Measurements from ENCODE around the gene B4GALT5.

B4GALT5 gene

GRCh38 chr20:49695830-49696229, 17.8 kb downstream of the B4GALT5 start:
- Histone ChIP-seq H3K4me2 (ENCODE audit: low read length) (no peak overlapping the region), H3K9me3 (ENCODE audit: control insufficient read depth, low read length) (no peaks in the 10 kb centered on the region), H3K36me3 (ENCODE audit: control insufficient read depth, insufficient read depth, low read length) (no peaks in the 10 kb centered on the region), H3K27me3 (ENCODE audit: control insufficient read depth, insufficient read depth, low read length) (no peaks in the 10 kb centered on the region), H3K27ac (no peak overlapping the region), H3K79me2 (peaks cover 59% of the 10 kb centered on the region), H3K9ac (no peak overlapping the region), H2AFZ (no peak overlapping the region), H3K4me3 (ENCODE audit: low read depth, low read length) (no peak overlapping the region), H3K4me1 (peaks cover 6% of the 10 kb centered on the region)
- TF ChIP-seq, protein P1, sequence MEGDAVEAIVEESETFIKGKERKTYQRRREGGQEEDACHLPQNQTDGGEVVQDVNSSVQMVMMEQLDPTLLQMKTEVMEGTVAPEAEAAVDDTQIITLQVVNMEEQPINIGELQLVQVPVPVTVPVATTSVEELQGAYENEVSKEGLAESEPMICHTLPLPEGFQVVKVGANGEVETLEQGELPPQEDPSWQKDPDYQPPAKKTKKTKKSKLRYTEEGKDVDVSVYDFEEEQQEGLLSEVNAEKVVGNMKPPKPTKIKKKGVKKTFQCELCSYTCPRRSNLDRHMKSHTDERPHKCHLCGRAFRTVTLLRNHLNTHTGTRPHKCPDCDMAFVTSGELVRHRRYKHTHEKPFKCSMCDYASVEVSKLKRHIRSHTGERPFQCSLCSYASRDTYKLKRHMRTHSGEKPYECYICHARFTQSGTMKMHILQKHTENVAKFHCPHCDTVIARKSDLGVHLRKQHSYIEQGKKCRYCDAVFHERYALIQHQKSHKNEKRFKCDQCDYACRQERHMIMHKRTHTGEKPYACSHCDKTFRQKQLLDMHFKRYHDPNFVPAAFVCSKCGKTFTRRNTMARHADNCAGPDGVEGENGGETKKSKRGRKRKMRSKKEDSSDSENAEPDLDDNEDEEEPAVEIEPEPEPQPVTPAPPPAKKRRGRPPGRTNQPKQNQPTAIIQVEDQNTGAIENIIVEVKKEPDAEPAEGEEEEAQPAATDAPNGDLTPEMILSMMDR (IDR thresholded peaks at IDR 0.05), result no peak

DNA sequence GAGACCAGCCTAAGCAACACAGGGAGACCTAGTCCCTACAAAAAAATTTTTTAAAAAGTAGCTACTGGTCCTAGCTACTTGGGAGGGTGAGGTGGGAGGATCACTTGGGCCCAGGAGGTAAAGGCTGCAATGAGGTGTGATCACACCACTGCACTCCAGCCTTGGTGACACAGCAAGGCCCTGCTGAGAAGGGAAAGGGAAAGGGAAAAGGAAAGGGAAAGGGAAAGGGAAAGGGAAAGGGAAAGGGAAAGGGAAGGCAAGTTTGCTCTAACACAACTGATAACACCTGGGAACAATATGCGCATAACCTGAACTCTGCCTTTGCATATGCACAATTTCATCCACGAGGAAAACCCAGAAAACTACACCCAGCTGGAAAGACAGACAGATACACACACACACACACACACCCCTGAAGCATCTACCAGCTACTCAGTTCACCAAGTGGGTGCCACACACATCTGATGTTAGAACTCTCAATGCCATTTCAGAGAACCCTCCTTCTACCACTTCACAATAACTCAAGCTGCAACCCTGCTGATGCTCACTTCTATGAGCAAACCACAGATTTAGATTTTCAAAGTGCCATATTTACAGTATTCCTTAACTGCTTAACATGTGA, 19.1 kb downstream of the B4GALT5 start:
- H3K4me1 ChIP-seq, result peaks cover 6% of the 10 kb centered on the region
- no peak overlapping the region for H3K4me2 ChIP-seq (ENCODE audit: low read length)
- H3K4me3 ChIP-seq (ENCODE audit: low read depth, low read length), result no peak overlapping the region
- no peaks in the 10 kb centered on the region for H3K36me3 ChIP-seq (ENCODE audit: control insufficient read depth, insufficient read depth, low read length)
- TF ChIP-seq, protein P1 (IDR thresholded peaks at IDR 0.05), result no peak
- H3K79me2 ChIP-seq, result peaks cover 61% of the 10 kb centered on the region
- H3K27me3 ChIP-seq (ENCODE audit: control insufficient read depth, insufficient read depth, low read length), result no peaks in the 10 kb centered on the region
- no peaks in the 10 kb centered on the region for H3K9me3 ChIP-seq (ENCODE audit: control insufficient read depth, low read length)
- H3K9ac ChIP-seq, result no peak overlapping the region
- no peak overlapping the region for H3K27ac ChIP-seq
- no peak overlapping the region for H2AFZ ChIP-seq

- H3K27me3 ChIP-seq (ENCODE audit: control insufficient read depth, insufficient read depth, low read length), result no peaks in the 10 kb centered on the region
- H3K4me1 ChIP-seq, result peaks cover 6% of the 10 kb centered on the region
- H3K4me2 ChIP-seq (ENCODE audit: low read length), result no peak overlapping the region
- H2AFZ ChIP-seq, result no peak overlapping the region
- H3K4me3 ChIP-seq (ENCODE audit: low read depth, low read length), result no peak overlapping the region
- H3K9me3 ChIP-seq (ENCODE audit: control insufficient read depth, low read length), result no peaks in the 10 kb centered on the region
- TF ChIP-seq, protein P1 (IDR thresholded peaks at IDR 0.05), result no peak
- H3K79me2 ChIP-seq, result peaks cover 55% of the 10 kb centered on the region
- no peaks in the 10 kb centered on the region for H3K36me3 ChIP-seq (ENCODE audit: control insufficient read depth, insufficient read depth, low read length)
- no peak overlapping the region for H3K9ac ChIP-seq
- H3K27ac ChIP-seq, result no peak overlapping the region
Observed at GRCh38 chr20:49693435-49694171, 20.1 kb downstream of the B4GALT5 start.

GRCh38 chr20:49692941-49693340, 20.7 kb downstream of the B4GALT5 start:
- H2AFZ ChIP-seq, result no peak overlapping the region
- TF ChIP-seq, protein P1 (IDR thresholded peaks at IDR 0.05), result no peak
- H3K27me3 ChIP-seq (ENCODE audit: control insufficient read depth, insufficient read depth, low read length), result no peaks in the 10 kb centered on the region
- H3K4me2 ChIP-seq (ENCODE audit: low read length), result no peak overlapping the region
- H3K4me3 ChIP-seq (ENCODE audit: low read depth, low read length), result no peak overlapping the region
- H3K27ac ChIP-seq, result no peak overlapping the region
- peaks cover 53% of the 10 kb centered on the region for H3K79me2 ChIP-seq
- no peaks in the 10 kb centered on the region for H3K36me3 ChIP-seq (ENCODE audit: control insufficient read depth, insufficient read depth, low read length)
- peaks cover 6% of the 10 kb centered on the region for H3K4me1 ChIP-seq
- no peak overlapping the region for H3K9ac ChIP-seq
- no peaks in the 10 kb centered on the region for H3K9me3 ChIP-seq (ENCODE audit: control insufficient read depth, low read length)
